Suprapubic skin (tissue), 4 donors: Measurements from ENCODE around the gene EGLN1. TPM values are rescaled to one million over a fixed set of nuclear protein-coding genes. Genes with fewer than 3 reads are reported as not detected.

Source experiments
- DNase-seq, 2 donors: peaks; one replicate each; pipeline ENCODE4 v3.0.0-alpha.2; 2019; ENCODE audit warnings: low spot score in 2 of 2
- H3K27ac ChIP-seq: fragments of 200-600 bp; sonication (generic); one replicate; pipeline ENCODE4 v1.5.1; 2019
- H3K27me3 ChIP-seq: fragments of 200-600 bp; sonication (generic); one replicate; pipeline ENCODE4 v1.5.1; 2019
- H3K36me3 ChIP-seq: fragments of 200-600 bp; sonication (generic); one replicate; pipeline ENCODE4 v1.5.1; 2019
- H3K4me1 ChIP-seq: fragments of 200-600 bp; sonication (generic); one replicate; pipeline ENCODE4 v1.5.1; 2019
- H3K4me3 ChIP-seq: fragments of 200-600 bp; sonication (generic); one replicate; pipeline ENCODE4 v1.5.1; 2019; ENCODE audit warnings: mild to moderate bottlenecking
- H3K9me3 ChIP-seq: fragments of 200-600 bp; sonication (generic); one replicate; pipeline ENCODE4 v1.5.1; 2019
- CTCF ChIP-seq, 2 donors: fragments of 200-600 bp in 1 of 2; fragments of 450-650 bp in 1 of 2; sonication (generic) in 1 of 2; IDR thresholded peaks; one replicate each; pipeline ENCODE4 v1.5.1; 2016 to 2019; ENCODE audit warnings: antibody characterized with exemption in 2 of 2, mild to moderate bottlenecking in 1 of 2, moderate library complexity in 1 of 2
- EP300 ChIP-seq: sonication (generic); formaldehyde crosslinking; IDR thresholded peaks from one replicate; pipeline ENCODE4 v1.6.1; 2017; ENCODE audit warnings: antibody characterized with exemption
- POLR2A ChIP-seq, 2 donors: fragments of 450-650 bp; IDR thresholded peaks; one replicate each; pipeline ENCODE4 v1.6.1; 2017; ENCODE audit warnings: antibody characterized with exemption in 2 of 2, mild to moderate bottlenecking in 2 of 2, moderate library complexity in 2 of 2
- POLR2AphosphoS5 ChIP-seq, 3 donors: sonication (generic); formaldehyde crosslinking; IDR thresholded peaks; one replicate each; pipeline ENCODE4 v1.6.1; 2017; ENCODE audit warnings: antibody characterized with exemption in 3 of 3
- WGBS: methylation state at CpG from one replicate; pipeline ENCODE4 v1.1.5; 2018; 5-methylcytosine and 5-hydroxymethylcytosine counted together
- total RNA-seq, 4 donors: library from RNA; depleted of rRNA; stranded (reverse); fragments of >200 nt; gene quantifications; one replicate each; pipeline ENCODE4 v1.1.0, GENCODE V29; 2016

Gene EGLN1
- total RNA-seq, 4 donors from 2014 or later: 33.8 to 44.5 (median 39.4) TPM

- Histone ChIP-seq H3K27ac (no peak overlapping the region), H3K9me3 (no peaks in the 10 kb centered on the region), H3K4me1 (peaks cover 25% of the 10 kb centered on the region), H3K27me3 (no peaks in the 10 kb centered on the region), H3K4me3 (no peak overlapping the region), H3K36me3 (no peaks in the 10 kb centered on the region)
- WGBS: 58% methylated on average over 5 of the region's 5 CpGs
- DNase-seq: no peak
- TF ChIP-seq CTCF (IDR thresholded peaks at IDR 0.05) (no peak), EP300 (no peak), POLR2AphosphoS5 (IDR thresholded peaks at IDR 0.05) (no peak), POLR2A (IDR thresholded peaks at IDR 0.05) (no peak)
These were observed 45.1 kb downstream of the EGLN1 start for GRCh38 chr1:231376875-231377549.

GRCh38 chr1:231376101-231376500 is 46.0 kb downstream of the EGLN1 start:
- H3K4me3 ChIP-seq: no peak overlapping the region
- TF ChIP-seq CTCF (IDR thresholded peaks at IDR 0.05) (no peak), POLR2A (IDR thresholded peaks at IDR 0.05) (no peak), POLR2AphosphoS5 (IDR thresholded peaks at IDR 0.05) (no peak), EP300 (no peak)
- H3K36me3 ChIP-seq: peaks cover under 1% of the 10 kb centered on the region
- peaks cover 17% of the 10 kb centered on the region for H3K4me1 ChIP-seq
- H3K9me3 ChIP-seq: no peaks in the 10 kb centered on the region
- no peak overlapping the region for H3K27ac ChIP-seq
- H3K27me3 ChIP-seq: no peaks in the 10 kb centered on the region
- DNase-seq: no peak
- 75% methylated on average over 4 of the region's 4 CpGs for WGBS

- WGBS: 91% methylated on average over 4 of the region's 4 CpGs
- no peaks in the 10 kb centered on the region for H3K9me3 ChIP-seq
- no peak overlapping the region for H3K27ac ChIP-seq
- peaks cover 17% of the 10 kb centered on the region for H3K4me1 ChIP-seq
- no peaks in the 10 kb centered on the region for H3K27me3 ChIP-seq
- H3K36me3 ChIP-seq: peaks cover 6% of the 10 kb centered on the region
- TF ChIP-seq POLR2A (IDR thresholded peaks at IDR 0.05) (no peak), POLR2AphosphoS5 (IDR thresholded peaks at IDR 0.05) (no peak), CTCF (IDR thresholded peaks at IDR 0.05) (no peak), EP300 (no peak)
- no peak overlapping the region for H3K4me3 ChIP-seq
- no peak for DNase-seq
These were observed 47.7 kb downstream of the EGLN1 start for GRCh38 chr1:231374394-231374793.

GRCh38 chr1:231372501-231372900 is 49.6 kb downstream of the EGLN1 start:
- no peaks in the 10 kb centered on the region for H3K9me3 ChIP-seq
- DNase-seq: no peak
- peaks cover 14% of the 10 kb centered on the region for H3K36me3 ChIP-seq
- H3K4me1 ChIP-seq: peaks cover 9% of the 10 kb centered on the region
- no peak overlapping the region for H3K4me3 ChIP-seq
- TF ChIP-seq POLR2A (IDR thresholded peaks at IDR 0.05) (no peak), POLR2AphosphoS5 (IDR thresholded peaks at IDR 0.05) (no peak), CTCF (IDR thresholded peaks at IDR 0.05) (no peak), EP300 (no peak)
- H3K27me3 ChIP-seq: no peaks in the 10 kb centered on the region
- H3K27ac ChIP-seq: no peak overlapping the region

GRCh38 chr1:231369282-231369681 is 52.8 kb downstream of the EGLN1 start:
- Histone ChIP-seq H3K27me3 (no peaks in the 10 kb centered on the region), H3K27ac (no peak overlapping the region), H3K9me3 (no peaks in the 10 kb centered on the region), H3K4me3 (no peak overlapping the region), H3K4me1 (no peaks in the 10 kb centered on the region), H3K36me3 (peaks cover 24% of the 10 kb centered on the region)
- WGBS: 69% methylated on average over 3 of the region's 3 CpGs
- no peak for DNase-seq
- TF ChIP-seq CTCF (IDR thresholded peaks at IDR 0.05): no peak
- no peak for TF ChIP-seq POLR2A (IDR thresholded peaks at IDR 0.05)
- no peak for TF ChIP-seq EP300
- no peak for TF ChIP-seq POLR2AphosphoS5 (IDR thresholded peaks at IDR 0.05)
